GM03348 (cell line): ENCODE measurements around the gene TAOK1.
A peak's percentile ranks its signal among the peaks of the same experiment; 100 is the strongest.

ENCODE experiments used
- DNase-seq: peaks from one replicate; pipeline ENCODE4 v3.0.0; 2012; ENCODE audit warnings: low spot score

Gene TAOK1

DNA sequence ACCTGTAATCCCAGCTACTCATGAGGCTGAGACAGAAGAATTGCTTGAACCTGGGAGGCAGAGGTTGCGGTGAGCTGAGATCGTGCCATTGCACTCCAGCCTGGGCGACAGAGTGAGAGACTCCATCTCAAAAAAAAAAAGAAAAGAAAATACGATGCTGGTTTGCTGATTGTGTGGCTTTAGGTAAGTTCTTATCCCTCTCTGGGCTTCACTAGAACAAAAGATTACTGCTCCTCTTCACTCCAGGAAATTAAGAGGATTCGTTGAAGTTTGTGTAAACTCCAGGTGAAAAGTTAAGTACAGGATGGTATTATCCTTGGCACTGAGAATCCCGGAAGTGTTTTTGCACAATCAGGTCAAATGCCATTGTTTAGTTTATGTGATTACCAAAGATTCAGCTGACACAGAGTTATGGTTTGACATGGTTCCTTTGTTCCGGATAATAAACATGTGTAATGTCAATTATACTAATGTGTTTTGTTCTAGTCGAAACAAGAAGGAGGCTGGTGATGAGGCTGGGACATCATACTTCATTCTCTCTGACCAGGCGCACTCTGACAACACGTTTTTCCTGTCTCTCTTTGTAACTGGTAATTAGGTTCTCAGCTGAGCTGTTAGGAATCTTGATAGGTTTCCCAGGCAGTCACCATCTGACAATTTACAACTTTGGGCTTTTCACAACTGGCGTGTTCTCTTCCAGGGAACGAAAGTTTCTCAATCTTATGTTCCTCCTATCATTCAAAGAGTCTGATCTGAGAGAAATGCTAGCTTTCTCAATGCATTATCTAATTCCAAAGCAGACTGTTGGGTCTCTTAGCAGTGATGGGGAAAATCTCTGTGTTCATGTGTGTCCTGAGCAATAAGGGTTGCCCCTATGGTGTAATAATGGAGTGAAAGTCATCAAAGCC, 10.8 kb upstream of the TAOK1 start:
- no peak for DNase-seq

DNA sequence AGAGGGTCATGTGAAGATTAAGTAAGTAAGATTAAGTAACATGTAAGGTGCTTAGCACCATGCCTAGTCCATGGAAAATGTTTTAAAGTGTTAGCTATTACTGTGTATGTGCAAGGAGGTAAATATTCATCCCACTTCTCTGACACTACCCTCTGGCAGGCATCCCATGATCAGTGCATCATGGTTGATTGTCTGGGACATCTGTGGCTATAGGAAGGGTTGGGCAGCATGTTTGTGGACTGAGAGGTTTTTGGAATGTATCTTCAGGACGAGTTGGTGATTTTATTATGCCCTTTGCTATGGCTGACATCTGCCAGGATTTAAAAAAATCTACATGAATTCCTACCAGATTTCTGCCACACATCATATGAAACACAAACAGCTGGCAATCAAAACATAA, 6.5 kb upstream of the TAOK1 start:
- DNase-seq = peak; percentile 20

DNA sequence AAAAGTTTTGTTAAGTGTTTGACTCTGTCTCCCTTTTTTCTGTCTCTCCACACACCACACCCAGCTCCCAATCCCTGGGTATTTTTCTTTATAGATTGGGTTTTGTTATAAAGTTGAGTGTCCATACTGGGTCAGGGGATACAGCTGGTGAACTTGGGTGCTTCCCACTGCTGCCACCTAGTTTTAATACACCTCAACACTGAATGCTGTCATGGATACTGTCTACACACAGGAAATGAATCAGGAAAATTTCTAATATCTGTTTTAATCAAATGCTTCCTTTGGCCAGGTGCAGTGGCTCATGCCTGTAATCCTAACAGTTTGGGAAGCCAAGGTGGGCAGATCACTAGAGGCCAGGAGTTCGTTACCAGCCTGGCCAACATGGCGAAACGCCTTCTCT, 5.3 kb upstream of the TAOK1 start:
- DNase-seq = no peak

DNA sequence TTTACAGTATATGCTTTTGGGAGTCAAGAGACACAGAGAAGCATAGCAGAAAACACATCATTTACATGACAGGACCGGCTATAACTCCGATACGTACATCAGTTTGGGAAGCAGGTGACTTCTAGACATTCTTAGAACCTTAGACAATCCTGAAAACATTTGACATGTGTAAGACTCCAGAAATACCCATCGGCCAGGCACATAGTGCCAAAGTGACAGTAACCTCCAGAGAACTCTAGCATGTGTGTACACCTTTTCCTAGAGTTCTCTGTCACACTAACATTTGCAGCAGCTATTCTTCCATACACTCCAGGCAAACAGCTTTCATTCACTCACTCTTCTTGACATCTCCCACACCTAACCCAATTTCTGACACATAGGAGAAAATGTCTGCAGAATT, 3.4 kb upstream of the TAOK1 start:
- no peak for DNase-seq

DNA sequence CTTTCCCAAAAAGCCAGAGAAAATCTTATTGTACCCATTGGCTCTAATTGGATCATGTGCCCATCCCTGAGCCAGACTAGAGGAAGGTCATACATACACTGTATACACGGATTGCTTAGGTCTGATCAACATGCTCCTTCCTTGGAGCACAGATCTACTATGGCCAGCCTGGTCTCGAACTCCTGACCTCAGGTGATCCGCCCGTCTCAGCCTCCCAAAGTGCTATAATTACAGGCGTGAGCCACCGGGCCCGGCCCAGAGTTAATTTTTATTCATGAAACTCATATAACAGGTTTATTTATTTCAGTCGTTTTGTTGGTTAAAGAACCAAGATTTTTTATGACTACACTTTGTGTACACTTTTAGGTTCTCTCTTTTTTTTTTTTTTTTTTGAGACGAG, 1.2 kb upstream of the TAOK1 start:
- no peak for DNase-seq

DNA sequence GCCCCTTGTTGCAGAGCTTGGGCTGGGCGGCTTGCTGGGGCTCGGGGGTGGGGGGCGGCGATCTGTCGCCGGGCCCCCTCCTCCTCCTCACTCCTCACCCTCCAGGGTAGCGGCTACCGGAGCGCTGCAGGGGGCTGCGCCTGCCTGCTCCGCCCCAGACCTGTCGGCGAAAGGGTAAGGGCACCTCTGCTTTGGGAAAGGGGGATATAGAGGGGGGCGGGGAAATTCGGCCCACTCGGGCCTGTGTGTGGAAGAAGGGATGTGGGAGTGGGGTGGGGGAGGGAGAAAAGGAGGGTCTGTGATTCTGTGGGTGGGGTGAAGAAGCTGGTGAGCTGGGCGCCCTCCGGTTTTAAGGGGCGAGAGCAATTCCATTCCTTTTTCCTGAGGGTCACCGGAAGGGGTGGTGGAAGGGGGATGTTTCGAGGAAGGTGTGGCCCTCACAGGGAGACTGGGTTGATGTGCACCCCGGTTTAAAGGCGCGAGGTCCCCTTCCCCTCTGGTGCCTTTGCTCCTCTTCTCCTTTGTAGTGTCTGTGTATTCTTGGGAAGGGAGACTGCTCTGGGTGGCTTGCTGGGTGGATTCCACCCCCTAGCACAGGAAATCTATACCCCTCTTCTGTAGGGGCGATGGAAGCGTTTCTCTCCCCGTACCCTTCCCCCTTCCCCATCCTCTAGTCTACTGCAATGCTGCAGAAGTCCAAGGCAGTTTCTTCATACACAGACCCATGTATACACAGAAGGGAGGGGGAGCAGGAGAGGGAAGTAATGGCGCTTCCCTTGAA, 878 bp downstream of the TAOK1 start:
- DNase-seq = peak; percentile 44

DNA sequence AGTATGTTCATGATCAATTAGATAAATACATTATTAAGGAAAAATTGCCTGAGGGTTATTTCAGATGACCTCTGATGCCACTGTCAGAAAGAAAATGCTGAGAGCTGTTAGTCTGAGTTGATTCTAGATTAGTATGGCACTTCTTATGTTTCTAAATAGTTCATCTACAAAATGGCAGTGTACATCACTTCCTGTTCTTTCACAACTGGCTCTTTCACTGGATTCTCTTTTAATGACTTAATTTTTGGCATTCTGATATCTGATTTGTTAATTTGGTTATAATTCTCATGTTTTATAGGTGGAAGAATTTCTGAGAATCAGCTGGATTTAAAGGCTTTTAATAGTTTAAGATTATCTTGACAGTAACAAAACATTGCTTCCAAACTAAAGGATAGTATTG, 3.3 kb downstream of the TAOK1 start:
- peak; percentile 48 for DNase-seq

DNA sequence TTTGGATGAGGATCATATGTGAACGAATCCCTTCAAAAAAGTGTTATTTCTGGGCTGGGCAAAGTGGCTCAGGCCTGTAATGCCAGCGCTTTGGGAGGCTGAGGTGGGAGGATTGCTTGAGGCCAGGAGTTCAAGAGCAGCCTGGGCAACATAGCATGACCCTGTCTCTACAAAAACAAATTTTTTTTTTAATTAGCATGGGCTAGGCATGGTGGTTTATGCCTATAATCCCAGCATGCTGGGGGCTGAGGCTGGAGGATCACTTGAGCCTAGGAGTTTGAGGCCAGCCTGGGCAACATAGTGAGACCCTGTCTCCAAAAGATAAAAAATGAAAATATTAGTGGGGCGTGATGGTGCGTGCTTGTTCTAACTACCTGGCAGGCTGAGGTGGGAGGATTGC, 4.6 kb downstream of the TAOK1 start:
- DNase-seq = no peak

DNA sequence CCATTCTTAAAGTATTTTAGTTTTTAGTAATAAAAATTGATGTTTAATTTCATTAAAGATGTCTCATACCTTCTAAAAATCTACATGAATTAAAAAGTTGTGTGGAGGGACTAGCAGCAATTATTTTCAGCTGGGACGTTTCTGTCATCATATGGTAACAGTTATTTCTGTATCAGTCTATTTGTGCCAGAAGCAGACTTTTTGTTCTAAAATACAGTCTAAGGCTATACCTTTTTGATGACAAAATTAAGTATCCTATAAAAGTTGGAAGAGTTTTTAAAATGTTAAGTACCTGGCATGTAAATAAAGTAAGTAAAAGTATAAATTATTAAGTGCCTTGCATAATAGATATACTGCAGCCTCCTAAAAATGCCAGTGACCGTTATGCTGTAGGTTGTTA, 5.9 kb downstream of the TAOK1 start:
- DNase-seq = no peak

DNA sequence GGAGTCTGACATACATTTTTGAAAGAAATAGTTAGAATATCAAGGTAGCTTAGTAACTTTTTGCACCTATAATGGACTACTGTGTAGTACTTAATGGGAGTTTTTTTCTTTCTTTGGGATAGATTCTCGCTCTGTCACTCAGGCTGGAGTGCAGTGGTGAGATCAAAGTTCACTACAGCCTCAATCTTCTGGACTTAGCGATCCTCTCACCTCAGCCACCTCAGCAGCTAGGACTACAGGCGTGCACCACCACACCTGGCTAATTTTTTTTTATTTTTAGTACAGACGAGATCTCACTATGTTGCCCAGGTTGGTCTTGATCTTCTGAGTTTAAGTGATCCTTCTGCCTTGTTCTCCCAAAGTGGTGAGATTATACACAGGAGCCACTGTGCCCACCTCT, 9.5 kb downstream of the TAOK1 start:
- no peak for DNase-seq

DNA sequence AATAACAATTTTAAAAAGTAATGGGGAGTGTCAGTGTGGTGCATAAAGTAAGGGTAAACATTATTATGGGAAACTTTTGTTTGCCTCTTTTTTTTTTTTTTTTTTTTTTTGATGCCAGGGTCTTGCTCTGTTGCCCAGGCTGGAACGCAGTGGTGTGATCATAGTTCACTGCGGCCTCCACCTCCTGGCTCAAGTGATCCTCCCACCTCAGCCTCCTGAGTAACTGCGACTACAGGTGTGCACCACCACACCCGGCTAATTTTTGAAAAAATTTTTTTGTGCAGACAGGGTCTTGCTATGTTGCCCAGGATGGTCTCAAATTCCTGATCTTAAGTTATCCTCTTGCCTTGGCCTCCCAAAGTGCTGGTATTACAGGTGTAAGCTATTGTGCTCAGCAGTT, 10.7 kb downstream of the TAOK1 start:
- no peak for DNase-seq

DNA sequence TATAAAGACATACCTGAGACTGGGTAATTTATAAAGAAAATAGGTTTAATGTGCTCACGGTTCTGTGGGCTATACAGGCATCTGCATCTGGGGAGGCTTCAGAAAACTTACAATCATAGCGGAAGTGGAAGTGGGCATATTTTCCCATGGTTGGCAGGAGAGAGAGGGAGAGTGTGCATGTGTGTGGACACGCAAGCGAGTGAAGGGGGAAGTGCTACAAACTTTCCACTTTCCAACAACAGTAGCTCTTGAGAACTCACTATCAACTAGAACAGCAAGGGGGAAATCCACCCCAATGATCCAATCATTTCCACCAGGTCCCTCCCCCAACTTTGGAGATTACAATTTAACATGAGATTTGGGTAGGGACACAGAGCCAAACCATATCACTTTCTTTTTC, 11.1 kb downstream of the TAOK1 start:
- no peak for DNase-seq

DNA sequence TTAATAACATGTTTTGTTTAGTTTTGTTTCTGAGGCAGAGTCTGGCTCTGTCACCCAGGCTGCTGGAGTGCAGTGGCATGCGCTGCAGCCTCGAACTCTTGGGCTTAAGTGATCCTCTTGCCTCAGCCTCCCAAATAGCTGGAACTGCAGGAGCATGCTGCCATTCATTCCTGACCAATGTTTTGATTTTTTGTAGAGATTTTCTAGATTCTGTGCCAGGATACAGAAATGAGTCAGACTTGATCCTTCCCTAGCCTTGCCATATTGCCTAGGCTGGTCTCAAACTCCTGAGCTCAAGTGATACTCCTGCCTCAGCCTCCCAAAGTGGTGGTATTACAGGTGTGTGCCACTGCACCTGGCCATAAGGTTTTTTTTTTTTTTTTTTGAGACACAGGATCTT, 17.7 kb downstream of the TAOK1 start:
- no peak for DNase-seq

DNA sequence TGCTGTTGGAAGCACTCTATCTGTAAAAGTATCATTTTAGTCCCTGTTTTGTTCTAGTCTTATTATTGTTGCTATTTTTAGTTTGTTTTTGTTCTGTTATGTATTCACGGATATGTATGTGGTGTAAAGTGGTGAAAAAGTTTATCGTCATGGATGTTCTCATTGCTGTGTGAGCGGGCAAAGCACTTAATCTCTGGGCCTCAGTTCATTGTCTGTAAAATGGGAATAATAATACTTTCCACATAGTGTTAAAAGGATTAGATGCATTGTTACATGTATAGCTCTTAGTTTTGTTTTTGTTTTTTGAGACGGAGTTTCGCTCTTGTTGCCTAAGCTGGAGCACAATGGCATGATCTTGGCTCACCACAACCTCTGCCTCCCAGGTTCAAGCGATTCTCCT, 19.8 kb downstream of the TAOK1 start:
- no peak for DNase-seq

DNA sequence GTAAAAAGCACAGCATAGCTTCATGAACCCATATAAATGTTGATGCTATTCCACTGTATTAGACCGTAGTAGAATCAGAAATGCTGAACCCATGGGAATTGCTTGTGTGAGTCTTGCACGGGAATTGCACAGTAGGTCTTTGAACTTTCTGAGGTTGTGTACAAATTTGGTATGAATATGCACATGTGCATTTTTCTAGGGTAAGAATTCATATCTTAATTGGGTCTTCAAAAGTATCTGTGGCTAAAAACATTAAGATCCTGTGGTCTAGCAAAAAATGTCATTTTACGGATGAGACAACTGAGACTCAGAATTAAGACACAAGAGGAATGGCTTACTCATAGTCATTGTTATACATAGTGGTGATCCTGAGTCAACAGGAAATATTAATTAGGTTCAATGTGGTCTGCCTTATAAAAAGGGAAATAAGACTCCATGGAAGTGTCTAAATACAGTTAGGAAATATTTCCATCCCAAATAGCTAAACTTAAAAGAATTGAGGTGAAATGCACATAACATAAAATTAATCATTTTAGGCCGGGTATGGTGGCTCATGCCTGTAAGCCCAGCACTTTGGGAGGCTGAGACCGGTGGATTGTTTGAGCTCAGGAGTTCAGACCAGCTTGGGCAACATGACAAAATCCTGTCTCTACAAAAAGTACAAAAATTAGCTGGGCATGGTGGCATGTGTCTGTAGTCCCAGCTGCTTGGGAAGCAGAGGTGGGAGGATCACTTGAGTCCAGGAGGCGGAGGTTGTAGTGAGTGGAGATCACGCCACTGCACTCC, 22.8 kb downstream of the TAOK1 start:
- DNase-seq = peak; percentile 80

DNA sequence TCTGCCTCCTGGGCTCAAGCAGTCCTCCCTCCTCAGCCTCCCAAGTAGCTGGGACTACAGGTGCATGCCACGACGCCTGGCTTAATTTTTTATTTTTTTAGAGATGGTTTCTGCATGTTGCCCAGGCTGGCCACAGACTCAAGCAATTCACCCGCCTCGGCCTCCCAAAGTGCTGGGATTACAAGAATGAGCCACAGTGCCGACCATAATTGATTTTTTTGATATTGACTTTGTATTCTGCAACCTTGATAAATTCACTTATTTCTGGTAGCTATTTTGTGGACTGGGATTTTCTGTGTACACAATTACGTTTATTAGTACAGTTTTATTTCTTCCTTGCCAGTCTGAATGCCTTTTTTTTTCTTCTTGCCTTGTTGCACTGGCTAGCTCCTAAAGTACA, 30.0 kb downstream of the TAOK1 start:
- no peak for DNase-seq

DNA sequence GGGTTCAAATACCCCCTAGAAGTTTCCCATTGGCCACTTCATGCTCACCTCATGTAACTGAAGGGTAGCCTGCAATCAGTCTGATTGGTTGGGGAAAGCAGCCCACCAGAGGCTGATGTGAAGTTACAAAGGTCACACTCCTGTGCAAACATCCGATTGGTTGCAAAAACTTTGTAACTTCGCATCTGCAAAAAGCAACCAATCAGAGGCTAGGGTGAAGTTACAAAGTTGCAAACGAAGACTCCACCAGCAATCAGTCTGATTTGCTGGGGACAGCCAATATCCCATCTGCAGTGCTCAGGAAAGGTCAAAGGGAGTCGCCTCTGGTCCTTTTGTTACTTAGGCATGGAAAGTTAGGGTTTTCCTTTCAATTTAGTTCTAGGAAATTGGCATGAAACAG, 40.1 kb downstream of the TAOK1 start:
- DNase-seq = no peak

DNA sequence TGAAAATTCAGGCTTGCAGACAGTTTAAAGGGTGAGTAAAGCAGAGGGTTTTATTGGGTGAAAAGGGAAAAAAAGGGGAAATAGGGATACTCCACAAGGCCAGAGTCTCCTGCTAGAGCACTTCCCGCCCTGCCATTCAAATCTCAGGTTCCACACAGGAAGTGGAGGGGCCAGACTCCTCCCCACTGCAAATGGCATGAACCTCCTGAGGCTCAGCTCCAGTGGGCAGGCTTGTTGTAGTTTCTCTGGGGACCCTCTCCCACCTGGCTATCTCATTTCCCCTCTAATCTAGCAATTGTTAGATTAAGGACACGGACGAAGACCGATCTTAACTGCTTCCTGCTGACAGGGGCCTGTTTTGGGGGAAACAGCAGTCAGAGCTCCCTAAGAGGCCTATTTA, 43.4 kb downstream of the TAOK1 start:
- DNase-seq = no peak

DNA sequence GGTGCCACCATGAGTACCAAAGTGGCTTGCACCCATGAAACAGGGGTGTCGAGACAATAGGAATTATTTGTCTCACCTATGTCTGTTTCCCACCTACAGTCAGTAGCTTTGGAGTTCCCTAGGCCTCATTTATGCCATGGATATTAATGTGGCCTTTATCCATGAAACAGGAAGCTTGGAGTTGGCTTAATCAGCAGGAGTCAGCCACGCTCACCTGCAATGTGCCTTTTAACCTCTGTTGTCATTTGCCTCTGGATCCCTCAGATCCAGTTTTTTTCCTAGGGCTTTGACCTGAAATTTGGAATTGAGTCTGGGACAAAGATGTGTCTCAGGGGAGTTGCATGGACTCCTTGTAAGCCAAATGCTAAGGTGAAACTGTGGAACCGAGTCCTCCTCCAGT, 44.4 kb downstream of the TAOK1 start:
- DNase-seq = no peak

DNA sequence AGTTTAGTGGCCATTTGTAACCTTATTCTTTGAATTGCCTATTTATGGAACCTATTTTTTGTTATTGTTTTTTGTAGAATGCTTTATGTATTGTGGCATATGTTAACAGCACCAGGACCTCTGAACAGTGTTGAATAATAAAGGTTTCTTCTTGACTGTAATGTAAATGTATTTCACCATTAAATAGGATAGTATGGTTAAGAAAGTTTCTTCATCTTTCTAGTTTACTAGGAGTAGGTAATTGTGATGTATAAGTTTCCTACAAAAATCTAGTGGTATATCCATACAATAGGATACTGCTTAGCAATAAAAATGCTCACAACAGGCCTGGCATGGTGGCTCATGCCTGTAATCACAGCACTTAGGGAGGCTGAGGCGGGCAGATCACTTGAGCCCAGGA, 52.3 kb downstream of the TAOK1 start:
- DNase-seq = no peak

DNA sequence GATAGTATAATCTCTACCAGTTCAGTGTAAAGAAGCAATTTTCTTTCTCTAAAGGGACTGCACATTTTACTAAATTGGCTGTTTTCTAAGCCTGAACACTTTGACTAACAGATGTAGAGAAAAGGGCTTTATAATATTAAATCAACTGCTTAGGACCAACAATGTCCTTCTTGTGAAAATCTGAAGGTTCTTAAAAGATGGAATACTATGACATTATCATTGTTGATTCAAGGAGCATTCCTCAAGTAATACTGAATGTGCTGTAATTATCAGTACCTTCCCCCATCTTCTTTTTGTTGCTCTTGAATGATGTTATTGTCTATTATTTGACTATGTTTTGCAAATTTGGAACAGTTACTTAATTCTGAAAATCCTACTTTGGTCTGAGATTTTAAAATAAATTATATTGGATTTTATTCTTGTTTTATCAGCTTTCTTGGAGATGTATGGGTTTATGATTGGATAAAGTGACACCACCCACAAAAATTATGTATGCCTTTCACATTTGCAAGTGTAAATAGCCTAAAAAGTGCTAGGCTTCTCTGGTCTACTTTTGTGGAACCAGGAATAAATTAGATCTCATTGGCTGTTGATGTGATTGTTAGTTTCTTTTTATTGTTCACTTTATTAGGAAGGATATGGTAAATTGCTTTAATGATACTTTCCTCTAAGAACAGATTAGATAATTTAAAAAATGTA, 53.0 kb downstream of the TAOK1 start:
- DNase-seq = no peak

DNA sequence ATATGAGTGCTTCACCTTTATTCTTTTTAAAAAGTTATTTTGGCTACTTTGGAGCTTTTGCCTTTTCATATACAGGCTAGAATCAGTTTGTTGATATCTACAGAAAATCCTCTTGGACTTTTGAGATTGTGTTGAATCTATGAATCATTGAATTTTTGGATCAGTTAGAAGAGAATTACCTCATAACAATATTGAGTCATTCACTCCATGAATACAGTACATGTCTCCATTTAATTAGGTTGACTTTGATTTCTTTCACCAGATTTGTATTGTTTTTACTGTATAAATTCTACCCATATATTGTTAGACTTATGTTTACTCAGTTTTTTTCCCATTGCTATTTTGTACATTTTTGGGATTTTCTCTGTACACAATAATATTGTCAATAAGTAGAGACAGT, 54.4 kb downstream of the TAOK1 start:
- DNase-seq = peak; percentile 61
